K562 (cell line): Measurements from ENCODE around the gene MTHFR. TPM values are rescaled to one million over a fixed set of nuclear protein-coding genes. Genes with fewer than 3 reads are reported as not detected.

ENCODE experiments used
- ATF6 ChIP-seq: sonication (generic); formaldehyde crosslinking; IDR thresholded peaks from 2 replicates; pipeline ENCODE4 v1.4.0; 2020; ENCODE audit warnings: mild to moderate bottlenecking, missing genetic modification reagents
- CAMTA2 ChIP-seq: fragments of 250-450 bp; sonication (Bioruptor Pico); conservative IDR thresholded peaks from 2 replicates; pipeline ENCODE4 v1.5.1; 2022
- CEBPG ChIP-seq, 3 experiments: fragments of 200-800 bp in 1 of 3; sonication (Bioruptor generic) in 1 of 3; sonication (generic) in 1 of 3; formaldehyde crosslinking in 1 of 3; IDR thresholded peaks in 2 of 3; conservative IDR thresholded peaks in 1 of 3; 2 replicates each; pipeline versions ENCODE4 v1.6.1 to v1.8.0; 2016 to 2022; ENCODE audit warnings: missing compliant biosample characterization in 2 of 3, missing genetic modification characterization in 2 of 3, mild to moderate bottlenecking in 1 of 3, missing genetic modification reagents in 1 of 3
- COPS2 ChIP-seq: fragments of 450-650 bp; conservative IDR thresholded peaks from 2 replicates; pipeline ENCODE4 v1.6.1; 2016; ENCODE audit warnings: mild to moderate bottlenecking, moderate library complexity
- ETV1 ChIP-seq: fragments of 450-650 bp; conservative IDR thresholded peaks from 2 replicates; pipeline ENCODE4 v1.6.1; 2016; ENCODE audit warnings: missing genetic modification characterization, control low read depth, low read depth, missing compliant biosample characterization
- POLR2H ChIP-seq: IDR thresholded peaks from 2 replicates; pipeline ENCODE4 v1.6.1; 2016; ENCODE audit warnings: missing genetic modification characterization, low read depth, mild to moderate bottlenecking, control low read depth, missing compliant biosample characterization, moderate library complexity
- TAF1 ChIP-seq: IDR thresholded peaks from 2 replicates; pipeline ENCODE4 v1.6.1; 2011; ENCODE audit warnings: mild to moderate bottlenecking, low read length, moderate library complexity; ENCODE audit not compliant: insufficient read depth, control insufficient read depth, severe bottlenecking; ENCODE audit errors: extremely low read depth
- TCF7L2 ChIP-seq: fragments of 150-350 bp; IDR thresholded peaks from 2 replicates; pipeline ENCODE4 v1.6.1; 2016; ENCODE audit warnings: low read depth, mild to moderate bottlenecking, low read length, moderate library complexity
- XRCC5 ChIP-seq: fragments of 200-400 bp; formaldehyde crosslinking; IDR thresholded peaks from 2 replicates; pipeline ENCODE4 v1.6.1; 2017; ENCODE audit warnings: low read depth, mild to moderate bottlenecking, low read length
- ZNF121 ChIP-seq: sonication (generic); formaldehyde crosslinking; conservative IDR thresholded peaks from 2 replicates; pipeline ENCODE4 v1.8.0; 2022; ENCODE audit warnings: missing genetic modification reagents
- polyA plus RNA-seq, 8 experiments: library from polyadenylated mRNA; depleted of rRNA in 4 of 8; stranded (reverse) in 5 of 8; unstranded in 3 of 8; fragments of >200 nt; fragmentation: Nextera tagmentation in 2 of 8; fragmentation: Illumina TruSeq in 1 of 8; extraction: Ambion mirVana in 2 of 8; extraction: Trizol in 1 of 8; gene quantifications; 2 replicates each; pipeline versions ENCODE4 v1.2.1 to v1.2.3, GENCODE V29; 2011 to 2014; ENCODE audit warnings: inconsistent platforms in 1 of 8, missing spikeins in 1 of 8
- total RNA-seq, 7 experiments: library from RNA; depleted of rRNA in 6 of 7; stranded (reverse); fragments of >200 nt in 6 of 7; fragmentation: Illumina TruSeq in 2 of 7; extraction: Trizol in 2 of 7; gene quantifications; 2 replicates each; pipeline versions ENCODE4 v1.2.1 to v1.2.3, GENCODE V29; 2011 to 2021; ENCODE audit warnings: low replicate concordance in 1 of 7
- TF ChIP-seq, protein P1 (sequence below): fragments of 250-450 bp; sonication (Bioruptor Pico); IDR thresholded peaks from 2 replicates; pipeline ENCODE4 v1.6.1; 2021; ENCODE audit warnings: mild to moderate bottlenecking
- TF ChIP-seq, protein P2 (sequence below): fragments of 250-450 bp; sonication (Bioruptor Pico); IDR thresholded peaks from 2 replicates; pipeline ENCODE4 v1.8.0; 2022; ENCODE audit warnings: moderate library complexity, mild to moderate bottlenecking, inconsistent platforms
- TF ChIP-seq, protein P3 (sequence below): fragments of 450-650 bp; IDR thresholded peaks from 2 replicates; pipeline ENCODE4 v1.6.1; 2017; ENCODE audit warnings: antibody characterized with exemption, mild to moderate bottlenecking
- TF ChIP-seq, protein P4 (sequence below): IDR thresholded peaks from 3 replicates; pipeline ENCODE4 v1.6.1; 2011; ENCODE audit warnings: borderline replicate concordance, mild to moderate bottlenecking; ENCODE audit not compliant: insufficient read length, insufficient read depth

Gene MTHFR
- total and polyA plus RNA-seq, 9 of the 15 experiments (the other 6 are each of a cell fraction or from before 2014, with no cell fraction given), result 5.0 to 104 (median 62.6) TPM

DNA sequence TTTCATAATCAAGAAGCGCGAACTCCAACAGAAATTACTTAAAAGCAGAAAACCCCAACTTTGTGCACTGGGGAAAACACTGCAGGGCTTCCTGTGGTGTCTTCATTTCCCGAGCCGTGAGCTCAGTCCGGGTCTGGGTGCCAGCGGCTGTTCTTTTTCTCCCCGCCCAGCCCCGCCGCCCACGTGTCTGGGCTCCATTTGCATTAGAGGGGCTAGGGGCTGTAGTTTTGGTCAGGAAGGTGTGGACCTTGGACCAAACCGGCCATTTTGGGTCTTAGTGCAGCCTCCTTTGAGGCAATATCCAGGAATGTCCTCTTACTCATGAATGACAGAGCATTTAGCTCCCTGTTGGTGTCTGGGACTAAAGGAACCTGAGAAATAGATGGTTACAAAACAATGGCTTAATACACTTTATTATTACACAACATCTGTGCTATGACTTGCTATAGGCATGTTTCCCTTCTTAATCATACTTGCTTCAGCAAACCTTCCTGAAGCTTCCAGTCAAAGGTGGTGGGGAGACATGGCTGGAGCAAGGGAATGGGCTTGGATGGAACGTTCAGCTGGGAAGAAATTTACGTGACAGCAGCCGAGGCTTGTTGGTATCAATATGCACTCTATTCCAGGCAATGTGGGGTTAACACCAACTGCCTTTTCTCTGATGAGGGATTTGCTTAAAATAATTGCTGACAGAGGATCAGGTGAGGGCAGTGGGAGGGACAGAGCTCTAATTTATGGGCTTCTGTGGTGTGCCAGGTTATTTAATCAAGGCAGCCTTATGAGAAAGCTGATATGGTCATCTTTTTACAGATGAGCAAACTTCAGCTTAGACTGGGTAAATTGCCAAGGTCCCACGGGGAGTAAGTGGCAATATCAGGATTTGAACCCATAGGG, 68.8 kb downstream of the MTHFR start (continued):
- TF ChIP-seq, protein P1, sequence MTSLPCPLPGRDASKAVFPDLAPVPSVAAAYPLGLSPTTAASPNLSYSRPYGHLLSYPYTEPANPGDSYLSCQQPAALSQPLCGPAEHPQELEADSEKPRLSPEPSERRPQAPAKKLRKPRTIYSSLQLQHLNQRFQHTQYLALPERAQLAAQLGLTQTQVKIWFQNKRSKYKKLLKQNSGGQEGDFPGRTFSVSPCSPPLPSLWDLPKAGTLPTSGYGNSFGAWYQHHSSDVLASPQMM, result no peak
- TF ChIP-seq, protein P2, sequence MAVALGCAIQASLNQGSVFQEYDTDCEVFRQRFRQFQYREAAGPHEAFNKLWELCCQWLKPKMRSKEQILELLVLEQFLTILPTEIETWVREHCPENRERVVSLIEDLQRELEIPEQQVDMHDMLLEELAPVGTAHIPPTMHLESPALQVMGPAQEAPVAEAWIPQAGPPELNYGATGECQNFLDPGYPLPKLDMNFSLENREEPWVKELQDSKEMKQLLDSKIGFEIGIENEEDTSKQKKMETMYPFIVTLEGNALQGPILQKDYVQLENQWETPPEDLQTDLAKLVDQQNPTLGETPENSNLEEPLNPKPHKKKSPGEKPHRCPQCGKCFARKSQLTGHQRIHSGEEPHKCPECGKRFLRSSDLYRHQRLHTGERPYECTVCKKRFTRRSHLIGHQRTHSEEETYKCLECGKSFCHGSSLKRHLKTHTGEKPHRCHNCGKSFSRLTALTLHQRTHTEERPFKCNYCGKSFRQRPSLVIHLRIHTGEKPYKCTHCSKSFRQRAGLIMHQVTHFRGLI (CRISPR knock-in tag), result no peak
- no peak for TF ChIP-seq ETV1 (tag)
- TF ChIP-seq ZNF121 (CRISPR knock-in tag), result no peak
- no peak for TF ChIP-seq ATF6 (CRISPR knock-in tag)
- TF ChIP-seq TAF1, result peak; percentile 5
- peak; percentile 51; the same call in 1 of the 2 replicates for TF ChIP-seq CEBPG (CRISPR knock-in tag; IDR thresholded peaks at IDR 0.05)
- peak; percentile 89 to 90 for TF ChIP-seq CEBPG (tag; conservative IDR thresholded peaks at IDR 0.05 in 1 of 2, IDR thresholded peaks at IDR 0.05 in 1 of 2)
- no peak for TF ChIP-seq POLR2H (tag)
- TF ChIP-seq, protein P3, sequence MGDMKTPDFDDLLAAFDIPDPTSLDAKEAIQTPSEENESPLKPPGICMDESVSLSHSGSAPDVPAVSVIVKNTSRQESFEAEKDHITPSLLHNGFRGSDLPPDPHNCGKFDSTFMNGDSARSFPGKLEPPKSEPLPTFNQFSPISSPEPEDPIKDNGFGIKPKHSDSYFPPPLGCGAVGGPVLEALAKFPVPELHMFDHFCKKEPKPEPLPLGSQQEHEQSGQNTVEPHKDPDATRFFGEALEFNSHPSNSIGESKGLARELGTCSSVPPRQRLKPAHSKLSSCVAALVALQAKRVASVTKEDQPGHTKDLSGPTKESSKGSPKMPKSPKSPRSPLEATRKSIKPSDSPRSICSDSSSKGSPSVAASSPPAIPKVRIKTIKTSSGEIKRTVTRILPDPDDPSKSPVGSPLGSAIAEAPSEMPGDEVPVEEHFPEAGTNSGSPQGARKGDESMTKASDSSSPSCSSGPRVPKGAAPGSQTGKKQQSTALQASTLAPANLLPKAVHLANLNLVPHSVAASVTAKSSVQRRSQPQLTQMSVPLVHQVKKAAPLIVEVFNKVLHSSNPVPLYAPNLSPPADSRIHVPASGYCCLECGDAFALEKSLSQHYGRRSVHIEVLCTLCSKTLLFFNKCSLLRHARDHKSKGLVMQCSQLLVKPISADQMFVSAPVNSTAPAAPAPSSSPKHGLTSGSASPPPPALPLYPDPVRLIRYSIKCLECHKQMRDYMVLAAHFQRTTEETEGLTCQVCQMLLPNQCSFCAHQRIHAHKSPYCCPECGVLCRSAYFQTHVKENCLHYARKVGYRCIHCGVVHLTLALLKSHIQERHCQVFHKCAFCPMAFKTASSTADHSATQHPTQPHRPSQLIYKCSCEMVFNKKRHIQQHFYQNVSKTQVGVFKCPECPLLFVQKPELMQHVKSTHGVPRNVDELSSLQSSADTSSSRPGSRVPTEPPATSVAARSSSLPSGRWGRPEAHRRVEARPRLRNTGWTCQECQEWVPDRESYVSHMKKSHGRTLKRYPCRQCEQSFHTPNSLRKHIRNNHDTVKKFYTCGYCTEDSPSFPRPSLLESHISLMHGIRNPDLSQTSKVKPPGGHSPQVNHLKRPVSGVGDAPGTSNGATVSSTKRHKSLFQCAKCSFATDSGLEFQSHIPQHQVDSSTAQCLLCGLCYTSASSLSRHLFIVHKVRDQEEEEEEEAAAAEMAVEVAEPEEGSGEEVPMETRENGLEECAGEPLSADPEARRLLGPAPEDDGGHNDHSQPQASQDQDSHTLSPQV, result 0 out of 2 replicates have a peak, but pooled peaks have one; percentile 40
- no peak for TF ChIP-seq XRCC5
- TF ChIP-seq, protein P4, sequence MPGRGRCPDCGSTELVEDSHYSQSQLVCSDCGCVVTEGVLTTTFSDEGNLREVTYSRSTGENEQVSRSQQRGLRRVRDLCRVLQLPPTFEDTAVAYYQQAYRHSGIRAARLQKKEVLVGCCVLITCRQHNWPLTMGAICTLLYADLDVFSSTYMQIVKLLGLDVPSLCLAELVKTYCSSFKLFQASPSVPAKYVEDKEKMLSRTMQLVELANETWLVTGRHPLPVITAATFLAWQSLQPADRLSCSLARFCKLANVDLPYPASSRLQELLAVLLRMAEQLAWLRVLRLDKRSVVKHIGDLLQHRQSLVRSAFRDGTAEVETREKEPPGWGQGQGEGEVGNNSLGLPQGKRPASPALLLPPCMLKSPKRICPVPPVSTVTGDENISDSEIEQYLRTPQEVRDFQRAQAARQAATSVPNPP, result no peak
- no peak for TF ChIP-seq TCF7L2
- no peak for TF ChIP-seq COPS2
- no peak for TF ChIP-seq CAMTA2 (CRISPR knock-in tag)
